Measurements from ENCODE around the gene SLC7A8.

DNA sequence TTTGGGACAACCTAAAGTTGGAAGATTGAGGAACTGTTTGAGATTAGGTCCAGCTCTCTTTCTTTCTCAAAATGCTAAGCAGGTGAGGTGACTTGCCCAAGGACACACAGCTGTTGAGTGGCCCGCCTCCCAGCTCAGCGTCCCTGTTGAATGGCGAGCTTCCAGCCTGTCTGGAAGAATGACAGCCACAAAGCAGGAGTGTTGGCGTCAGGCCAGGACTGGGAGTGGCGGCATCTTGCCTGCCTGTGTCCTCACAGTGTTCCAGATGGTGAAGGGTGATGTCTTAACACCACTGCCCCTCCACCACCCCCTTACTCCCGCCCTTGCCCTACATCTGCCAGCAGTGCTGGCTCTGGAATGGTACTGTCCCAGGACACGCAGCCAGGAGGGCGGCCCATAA lies 60.0 kb downstream of the SLC7A8 start:
- TF ChIP-seq, protein P1, sequence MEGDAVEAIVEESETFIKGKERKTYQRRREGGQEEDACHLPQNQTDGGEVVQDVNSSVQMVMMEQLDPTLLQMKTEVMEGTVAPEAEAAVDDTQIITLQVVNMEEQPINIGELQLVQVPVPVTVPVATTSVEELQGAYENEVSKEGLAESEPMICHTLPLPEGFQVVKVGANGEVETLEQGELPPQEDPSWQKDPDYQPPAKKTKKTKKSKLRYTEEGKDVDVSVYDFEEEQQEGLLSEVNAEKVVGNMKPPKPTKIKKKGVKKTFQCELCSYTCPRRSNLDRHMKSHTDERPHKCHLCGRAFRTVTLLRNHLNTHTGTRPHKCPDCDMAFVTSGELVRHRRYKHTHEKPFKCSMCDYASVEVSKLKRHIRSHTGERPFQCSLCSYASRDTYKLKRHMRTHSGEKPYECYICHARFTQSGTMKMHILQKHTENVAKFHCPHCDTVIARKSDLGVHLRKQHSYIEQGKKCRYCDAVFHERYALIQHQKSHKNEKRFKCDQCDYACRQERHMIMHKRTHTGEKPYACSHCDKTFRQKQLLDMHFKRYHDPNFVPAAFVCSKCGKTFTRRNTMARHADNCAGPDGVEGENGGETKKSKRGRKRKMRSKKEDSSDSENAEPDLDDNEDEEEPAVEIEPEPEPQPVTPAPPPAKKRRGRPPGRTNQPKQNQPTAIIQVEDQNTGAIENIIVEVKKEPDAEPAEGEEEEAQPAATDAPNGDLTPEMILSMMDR (IDR thresholded peaks at IDR 0.05) = no peak
- TF ChIP-seq POLR2A (IDR thresholded peaks at IDR 0.05) = no peak

Measured in testis (tissue), 2 donors.